H1 (cell line): ENCODE data around the gene RILP. TPM values are rescaled to one million over a fixed set of nuclear protein-coding genes. Genes with fewer than 3 reads are reported as not detected.

Source experiments
- CTCF ChIA-PET: fragments of 300-600 bp; sonication (Branson Sonifier 250); formaldehyde crosslinking; loops from one replicate; lab custom pipeline; 2021; ENCODE audit not compliant: partially characterized antibody; lab: Charles Lee
- POLR2A ChIA-PET: fragments of 300-600 bp; sonication (Branson Sonifier 250); formaldehyde crosslinking; loops from one replicate; lab custom pipeline; 2021; ENCODE audit warnings: inconsistent platforms; ENCODE audit not compliant: partially characterized antibody; lab: Charles Lee
- DNase-seq, 2 experiments: peaks; one replicate each; pipeline versions ENCODE4 v3.0.0 to v3.0.0-alpha.2; 2010 to 2022; ENCODE audit warnings: low spot score in 2 of 2, low read depth in 1 of 2, mixed read lengths in 1 of 2
- FAIRE-seq: peaks from 2 replicates; lab custom pipeline; 2011; peaks lifted over from hg19 to GRCh38; lab: Jason Lieb, UNC
- H2AFZ ChIP-seq: 2 replicates; pipeline ENCODE4 v1.8.1; 2012; ENCODE audit warnings: low read length, inconsistent platforms
- H2AK5ac ChIP-seq: 2 replicates; pipeline ENCODE4 v1.6.1; 2013; ENCODE audit warnings: low read depth, low read length
- H2BK120ac ChIP-seq: replicated peaks from 2 replicates; pipeline ENCODE3; 2013; ENCODE audit warnings: low read depth, low read length, inconsistent platforms
- H2BK12ac ChIP-seq: 2 replicates; pipeline ENCODE4 v1.6.1; 2013; ENCODE audit warnings: low read depth, low read length
- H2BK15ac ChIP-seq: 2 replicates; pipeline ENCODE4 v1.6.1; 2013; ENCODE audit warnings: low read length
- H2BK20ac ChIP-seq: 2 replicates; pipeline ENCODE4 v1.6.1; 2013; ENCODE audit warnings: low read length
- H2BK5ac ChIP-seq: 2 replicates; pipeline ENCODE4 v1.6.1; 2013; ENCODE audit warnings: low read depth, low read length
- H3K14ac ChIP-seq: 2 replicates; pipeline ENCODE4 v1.6.1; 2013; ENCODE audit warnings: inconsistent platforms; ENCODE audit not compliant: insufficient read length
- H3K18ac ChIP-seq: 2 replicates; pipeline ENCODE4 v1.6.1; 2013; ENCODE audit warnings: low read length; ENCODE audit errors: extremely low read depth
- H3K23ac ChIP-seq: 2 replicates; pipeline ENCODE4 v1.6.1; 2013; ENCODE audit warnings: inconsistent platforms; ENCODE audit not compliant: insufficient read length
- H3K23me2 ChIP-seq: 2 replicates; pipeline ENCODE4 v1.6.1; 2013; ENCODE audit warnings: low read depth, low read length
- H3K27ac ChIP-seq: 2 replicates; pipeline ENCODE4 v1.6.1; 2011; ENCODE audit warnings: low read depth, low read length, inconsistent platforms
- H3K27me3 ChIP-seq, 4 experiments: replicated peaks in 1 of 4; 1 replicate in 1 of 4; 2 replicates in 3 of 4; pipeline versions ENCODE4 v1.6.1 to v1.8.1; 2011 to 2013; ENCODE audit warnings: low read length in 3 of 4, mild to moderate bottlenecking in 3 of 4, inconsistent platforms in 2 of 4, mixed read lengths in 2 of 4, moderate library complexity in 1 of 4; ENCODE audit not compliant: control insufficient read depth in 3 of 4, insufficient read depth in 3 of 4; ENCODE audit errors: extremely low read depth in 1 of 4
- H3K36me3 ChIP-seq, 4 experiments: 2 replicates each; pipeline versions ENCODE4 v1.6.1 to v1.8.1; 2011 to 2013; ENCODE audit warnings: mild to moderate bottlenecking in 4 of 4, low read length in 3 of 4, moderate library complexity in 2 of 4, control low read depth in 1 of 4, inconsistent platforms in 1 of 4; ENCODE audit not compliant: insufficient read depth in 4 of 4, control insufficient read depth in 2 of 4
- H3K4ac ChIP-seq: replicated peaks from 2 replicates; pipeline ENCODE3; 2013; ENCODE audit warnings: low read length, low read depth, mixed read lengths, inconsistent platforms; ENCODE audit not compliant: insufficient read length
- H3K4me1 ChIP-seq, 4 experiments: replicated peaks in 1 of 4; 1 replicate in 1 of 4; 2 replicates in 3 of 4; pipeline versions ENCODE4 v1.6.1 to v1.8.1; 2011 to 2013; ENCODE audit warnings: low read length in 3 of 4, inconsistent platforms in 2 of 4, mixed read lengths in 1 of 4; ENCODE audit not compliant: insufficient read depth in 4 of 4, control insufficient read depth in 3 of 4
- H3K4me2 ChIP-seq, 2 experiments: 2 replicates each; pipeline versions ENCODE4 v1.6.1 to v1.8.1; 2011 to 2013; ENCODE audit warnings: low read depth in 2 of 2, low read length in 2 of 2, control low read depth in 1 of 2, inconsistent platforms in 1 of 2, mild to moderate bottlenecking in 1 of 2; ENCODE audit not compliant: insufficient read depth in 1 of 2
- H3K4me3 ChIP-seq, 4 experiments: fragments of 200-600, 300-600 bp in 1 of 4; sonication (generic), shearing (Covaris generic), sonication (Bioruptor Twin) in 1 of 4; 2 replicates each; pipeline versions ENCODE4 v1.5.1 to v1.8.1; 2011 to 2016; ENCODE audit warnings: low read length in 4 of 4, low read depth in 3 of 4, control low read depth in 2 of 4, inconsistent platforms in 2 of 4, mild to moderate bottlenecking in 2 of 4, mixed read lengths in 1 of 4, moderate library complexity in 1 of 4; ENCODE audit not compliant: insufficient read depth in 2 of 4; ENCODE audit errors: extremely low read depth in 1 of 4
- H3K56ac ChIP-seq: replicated peaks from 2 replicates; pipeline ENCODE3; 2013; ENCODE audit warnings: low read depth, mild to moderate bottlenecking, mixed read lengths, low read length, inconsistent platforms; ENCODE audit not compliant: insufficient read length
- H3K79me1 ChIP-seq: 2 replicates; pipeline ENCODE4 v1.6.1; 2013; ENCODE audit warnings: low read depth, low read length, control low read depth
- H3K79me2 ChIP-seq, 2 experiments: 2 replicates each; pipeline versions ENCODE4 v1.6.1 to v1.8.1; 2012 to 2013; ENCODE audit warnings: low read length in 2 of 2, mild to moderate bottlenecking in 2 of 2, inconsistent platforms in 1 of 2; ENCODE audit not compliant: insufficient read depth in 2 of 2, control insufficient read depth in 1 of 2
- H3K9ac ChIP-seq, 4 experiments: replicated peaks in 1 of 4; 1 replicate in 1 of 4; 2 replicates in 3 of 4; pipeline versions ENCODE4 v1.6.1 to v1.8.1; 2011 to 2013; ENCODE audit warnings: low read depth in 3 of 4, low read length in 3 of 4, control low read depth in 2 of 4, mild to moderate bottlenecking in 2 of 4, moderate library complexity in 2 of 4, inconsistent platforms in 1 of 4; ENCODE audit errors: extremely low read depth in 1 of 4
- H3K9me3 ChIP-seq, 2 experiments: 2 replicates each; pipeline versions ENCODE4 v1.6.1 to v1.8.1; 2012 to 2013; ENCODE audit warnings: mild to moderate bottlenecking in 2 of 2, moderate library complexity in 2 of 2, control low read depth in 1 of 2, inconsistent platforms in 1 of 2, low read depth in 1 of 2, low read length in 1 of 2, mixed read lengths in 1 of 2; ENCODE audit not compliant: insufficient read depth in 2 of 2
- H4K20me1 ChIP-seq, 2 experiments: replicated peaks in 1 of 2; 2 replicates each; pipeline versions ENCODE3 to v1.8.1; 2011 to 2013; ENCODE audit warnings: inconsistent platforms in 2 of 2, low read length in 2 of 2, mild to moderate bottlenecking in 1 of 2; ENCODE audit not compliant: insufficient read depth in 2 of 2, control insufficient read depth in 1 of 2
- H4K5ac ChIP-seq: 2 replicates; pipeline ENCODE4 v1.6.1; 2013; ENCODE audit warnings: low read length, low read depth, mixed read lengths, inconsistent platforms; ENCODE audit not compliant: insufficient read length
- H4K8ac ChIP-seq: 2 replicates; pipeline ENCODE4 v1.8.0; 2013; ENCODE audit warnings: mild to moderate bottlenecking, moderate library complexity, low read length, inconsistent platforms; ENCODE audit not compliant: insufficient read depth; ENCODE audit errors: extremely low read depth
- H4K91ac ChIP-seq: replicated peaks from 2 replicates; pipeline ENCODE3; 2013; ENCODE audit warnings: low read length, mixed read lengths, inconsistent platforms; ENCODE audit not compliant: insufficient read length
- ATF2 ChIP-seq: IDR thresholded peaks from 2 replicates; pipeline ENCODE4 v1.6.1; 2012; ENCODE audit warnings: low read length, inconsistent platforms
- CBX8 ChIP-seq: fragments of 300-800, 300-1000 bp; sonication (generic); IDR thresholded peaks from 2 replicates; pipeline ENCODE4 v1.7.1; 2016; ENCODE audit warnings: low read depth, low read length, borderline replicate concordance
- POLR2AphosphoS5 ChIP-seq: IDR thresholded peaks from 2 replicates; pipeline ENCODE4 v1.6.1; 2011; ENCODE audit warnings: low read depth, low read length
- WGBS, 2 experiments: shearing (Covaris generic) in 1 of 2; methylation state at CpG; one replicate each; pipeline versions ENCODE4 v1.1.6 to v1.1.7; 2013 to 2015; ENCODE audit warnings: low lambda C conversion rate in 2 of 2, mixed read lengths in 2 of 2, inconsistent platforms in 1 of 2, low coverage in 1 of 2, missing lambda C conversion rate in 1 of 2; ENCODE audit not compliant: insufficient replicate concordance in 2 of 2, insufficient coverage in 1 of 2, insufficient read length in 1 of 2; ENCODE audit errors: extremely low coverage in 1 of 2, missing lambda C conversion rate in 1 of 2; 5-methylcytosine and 5-hydroxymethylcytosine counted together
- long read RNA-seq, 2 experiments: library from RNA in 1 of 2; library from capped mRNA in 1 of 2; stranded (forward); transcript quantifications; one replicate each; pipeline ENCODE4 v2.0.0, GENCODE V29; 2021; ENCODE audit warnings: inconsistent platforms in 1 of 2
- polyA minus RNA-seq, 3 experiments: library from RNA; depleted of rRNA, polyadenylated mRNA; stranded (reverse); fragments of >200 nt; gene quantifications; 1 replicate in 2 of 3; 2 replicates in 1 of 3; pipeline ENCODE4 v1.2.3, GENCODE V29; 2011
- polyA plus RNA-seq, 7 experiments: library from polyadenylated mRNA; depleted of rRNA in 3 of 7; stranded (reverse) in 5 of 7; unstranded in 2 of 7; fragments of >200 nt in 5 of 7; fragments of 200-250 nt in 2 of 7; gene quantifications; 1 replicate in 5 of 7; 2 replicates in 1 of 7; 4 replicates in 1 of 7; pipeline versions ENCODE4 v1.2.1 to v1.2.3, GENCODE V29; 2011 to 2013; ENCODE audit warnings: missing spikeins in 2 of 7, mixed read lengths in 2 of 7
- total RNA-seq: library from RNA; stranded (reverse); fragmentation: NEBNext Ultra II Directional; extraction: Animal tissue kit (Norgen Biotek cat#: 25700); gene quantifications from 2 replicates; pipeline ENCODE4 v1.2.1, GENCODE V29; 2021

The RILP gene
- total RNA-seq (6.0 and 7.2 TPM in 2 replicates), polyA plus RNA-seq (2011; rRNA removed) (6.8 and 10.3 TPM in 2 replicates), polyA minus RNA-seq (2011; rRNA and poly(A)+ RNA removed) (2.0 and 3.0 TPM in 2 replicates)
- polyA plus RNA-seq (2011; cell fraction: cytosol; rRNA removed): 8.8 TPM
- 8.7 TPM for polyA plus RNA-seq (2011; cell fraction: nucleus; rRNA removed)
- 5.5 to 9.1 TPM (median 7.5 TPM) in 4 replicates for polyA plus RNA-seq (2012, experiment 1 of 2)
- 5.8 TPM for polyA plus RNA-seq (2012, experiment 2 of 2)
- polyA plus RNA-seq (2013, experiment 1 of 2): 13.2 TPM
- polyA plus RNA-seq (2013, experiment 2 of 2): 13.9 TPM
- 3.5 TPM for polyA minus RNA-seq (2011; cell fraction: cytosol; rRNA and poly(A)+ RNA removed)
- polyA minus RNA-seq (2011; cell fraction: nucleus; rRNA and poly(A)+ RNA removed): 3.0 TPM
- long read RNA-seq, experiment 1, partial matches to known transcripts: 6 of 9 reads
- long read RNA-seq, experiment 1, other reads (novel, unspliced or antisense): 3 of 9 reads
- long read RNA-seq, experiment 2: 0 reads

GRCh38 chr17:1649844-1650501, at the start of gene RILP:
TSS of gene RILP (minus strand) at chr17:1649866. CDS start at chr17:1649804, 62 bp downstream.
- H4K91ac ChIP-seq: no peak within 1 kb of the TSS
- H3K56ac ChIP-seq: no peak within 1 kb of the TSS
- H3K23me2 ChIP-seq: peaks cover 7% of the 10 kb centered on the region; the same call in 1 of the 2 replicates
- H3K9ac ChIP-seq: peak within 1 kb of the TSS in 1 of 4 experiments; percentile 13; a peak in 1 of 7 replicates
- H2BK20ac ChIP-seq: no peak within 1 kb of the TSS
- no peaks in the 10 kb centered on the region for H3K79me2 ChIP-seq
- POLR2A ChIA-PET: interaction anchor here (0.6 to 6.5 kb wide), 10 partner anchors 13 to 166 kb away, joined by 3 to 65 read pairs (median 5); partner anchors contain the start of gene SERPINF1
- no peak within 1 kb of the TSS for H2BK15ac ChIP-seq
- H2BK12ac ChIP-seq: no peak within 1 kb of the TSS
- H3K9me3 ChIP-seq: no peaks in the 10 kb centered on the region
- FAIRE-seq (no peak), DNase-seq (peak in 1 of 2 experiments; percentile 70)
- no peak within 1 kb of the TSS for H2AK5ac ChIP-seq
- H3K79me1 ChIP-seq: no peaks in the 10 kb centered on the region
- H3K18ac ChIP-seq: peak within 1 kb of the TSS; percentile 78; the same call in 1 of the 2 replicates
- H3K4me2 ChIP-seq: peak within 1 kb of the TSS; percentile 92 to 94
- peaks cover 0 to 30% (median 19%) of the 10 kb centered on the region in 4 experiments; a peak in 6 of 7 replicates for H3K4me1 ChIP-seq
- H2AFZ ChIP-seq: peak within 1 kb of the TSS; percentile 64; the same call in 1 of the 2 replicates
- H3K23ac ChIP-seq: no peak within 1 kb of the TSS
- H2BK120ac ChIP-seq: no peak within 1 kb of the TSS
- peaks cover 0 to 6% (median 2%) of the 10 kb centered on the region in 4 experiments; a peak in 3 of 7 replicates for H3K27me3 ChIP-seq
- H4K8ac ChIP-seq: 0 out of 2 replicates have a peak within 1 kb of the TSS, but pooled peaks have one; percentile 16
- H3K27ac ChIP-seq: no peak within 1 kb of the TSS
- WGBS, 2 experiments: 39% methylated on average over 23 of the region's 23 CpGs; no CpG with 5 or more reads in 1 of the 2 experiments
- H4K5ac ChIP-seq: peak within 1 kb of the TSS; percentile 62
- no peak within 1 kb of the TSS for H3K4ac ChIP-seq
- H2BK5ac ChIP-seq: peak within 1 kb of the TSS; percentile 71
- TF ChIP-seq POLR2AphosphoS5 (peak; percentile 32), ATF2 (0 out of 2 replicates have a peak, but pooled peaks have one; percentile 58), CBX8 (no peak)
- CTCF ChIA-PET: interaction anchor here (0.6 to 3.0 kb wide), 13 partner anchors 9 to 216 kb away, joined by 3 to 18 read pairs (median 6); no protein-coding TSS in a partner anchor
- H3K14ac ChIP-seq: no peak within 1 kb of the TSS
- peak within 1 kb of the TSS; percentile 37 to 77 (median 59) for H3K4me3 ChIP-seq
- peaks cover 34 to 45% (median 42%) of the 10 kb centered on the region in 4 experiments for H3K36me3 ChIP-seq
- peaks cover 15 to 24% of the 10 kb centered on the region in 2 experiments for H4K20me1 ChIP-seq
